OCI-LY3 (cell line): ENCODE measurements around the gene CNTF.

Source experiments
- EZH2phosphoT487 ChIP-seq: fragments of 200-600 bp; shearing (Covaris generic); IDR thresholded peaks from 2 replicates; pipeline ENCODE4 v1.6.1; 2018; ENCODE audit warnings: antibody characterized with exemption, mixed run types, low read depth
- TF ChIP-seq, protein P1 (sequence below): fragments of 200-600, 300-600 bp; sonication (generic); IDR thresholded peaks from 2 replicates; pipeline ENCODE4 v1.5.1; 2014; ENCODE audit warnings: antibody characterized with exemption, low read length, low read depth

GRCh38 chr11:58600510-58600909 is 22.0 kb upstream of the CNTF start:
- TF ChIP-seq, protein P1, sequence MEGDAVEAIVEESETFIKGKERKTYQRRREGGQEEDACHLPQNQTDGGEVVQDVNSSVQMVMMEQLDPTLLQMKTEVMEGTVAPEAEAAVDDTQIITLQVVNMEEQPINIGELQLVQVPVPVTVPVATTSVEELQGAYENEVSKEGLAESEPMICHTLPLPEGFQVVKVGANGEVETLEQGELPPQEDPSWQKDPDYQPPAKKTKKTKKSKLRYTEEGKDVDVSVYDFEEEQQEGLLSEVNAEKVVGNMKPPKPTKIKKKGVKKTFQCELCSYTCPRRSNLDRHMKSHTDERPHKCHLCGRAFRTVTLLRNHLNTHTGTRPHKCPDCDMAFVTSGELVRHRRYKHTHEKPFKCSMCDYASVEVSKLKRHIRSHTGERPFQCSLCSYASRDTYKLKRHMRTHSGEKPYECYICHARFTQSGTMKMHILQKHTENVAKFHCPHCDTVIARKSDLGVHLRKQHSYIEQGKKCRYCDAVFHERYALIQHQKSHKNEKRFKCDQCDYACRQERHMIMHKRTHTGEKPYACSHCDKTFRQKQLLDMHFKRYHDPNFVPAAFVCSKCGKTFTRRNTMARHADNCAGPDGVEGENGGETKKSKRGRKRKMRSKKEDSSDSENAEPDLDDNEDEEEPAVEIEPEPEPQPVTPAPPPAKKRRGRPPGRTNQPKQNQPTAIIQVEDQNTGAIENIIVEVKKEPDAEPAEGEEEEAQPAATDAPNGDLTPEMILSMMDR = no peak
- no peak for TF ChIP-seq EZH2phosphoT487
